Right atrium auricular region (tissue), 2 donors: ENCODE results near the gene LRRC74A. TPM values are rescaled to one million over a fixed set of nuclear protein-coding genes. Genes with fewer than 3 reads are reported as not detected.
"Not testable (repeated sequence)": the region's sequence is repeated elsewhere in the genome, so short reads cannot be mapped to it uniquely, and the experiment has no call there.

ENCODE experiments used
- DNase-seq: peaks from one replicate; pipeline ENCODE4 v3.0.0-alpha.2; 2019; ENCODE audit warnings: low spot score
- H3K27ac ChIP-seq, 2 donors: fragments of 200-600 bp; sonication (generic); 1 replicate in 1 of 2; 2 replicates in 1 of 2; pipeline ENCODE4 v1.5.1; 2016 to 2019
- H3K27me3 ChIP-seq, 2 donors: fragments of 200-600 bp; sonication (generic); one replicate each; pipeline versions ENCODE4 v1.5.1 to v1.6.0; 2017 to 2019
- H3K36me3 ChIP-seq: fragments of 200-600 bp; sonication (generic); one replicate; pipeline ENCODE4 v1.5.1; 2016
- H3K4me1 ChIP-seq, 2 donors: fragments of 200-600 bp; sonication (generic); one replicate each; pipeline versions ENCODE4 v1.5.1 to v1.6.0; 2017 to 2019
- H3K4me3 ChIP-seq, 2 donors: fragments of 200-600 bp; sonication (generic); 1 replicate in 1 of 2; 2 replicates in 1 of 2; pipeline ENCODE4 v1.5.1; 2017 to 2019; ENCODE audit warnings: mild to moderate bottlenecking in 1 of 2, moderate library complexity in 1 of 2
- H3K9me3 ChIP-seq, 2 donors: fragments of 200-600 bp; sonication (generic); one replicate each; pipeline ENCODE4 v1.5.1; 2019
- CTCF ChIP-seq, 2 donors: fragments of 200-600 bp; sonication (generic); IDR thresholded peaks; one replicate each; pipeline ENCODE4 v1.5.1; 2019; ENCODE audit warnings: antibody characterized with exemption in 2 of 2
- total RNA-seq, 2 donors: library from RNA; depleted of rRNA; stranded (reverse); fragments of >200 nt; gene quantifications; one replicate each; pipeline ENCODE4 v1.1.0, GENCODE V29; 2016

LRRC74A gene
- total RNA-seq, 2 donors from 2014 or later = not detected

DNA sequence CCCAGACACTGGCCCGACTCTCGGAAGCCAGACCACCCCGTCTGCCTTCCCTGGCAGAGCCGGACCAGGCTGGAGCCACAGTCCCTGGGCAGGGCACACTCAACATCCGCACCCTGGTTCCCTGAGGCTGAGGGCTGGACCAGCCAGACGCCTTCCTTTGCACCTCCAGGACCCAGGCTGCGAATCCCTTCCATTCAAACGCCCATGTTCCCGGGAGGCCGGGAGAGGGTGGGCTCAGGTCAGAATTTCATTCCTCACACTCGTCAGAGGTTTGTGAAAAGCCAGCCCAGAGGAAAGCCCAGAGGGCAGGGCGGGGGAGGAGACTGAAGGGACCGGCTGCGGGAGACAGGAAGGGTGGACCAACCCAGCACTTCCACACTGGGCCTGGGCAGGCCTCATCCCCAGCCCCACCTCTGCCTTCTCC, 58.7 kb downstream of the LRRC74A start:
- TF ChIP-seq CTCF (IDR thresholded peaks at IDR 0.05) = no peak
- Histone ChIP-seq H3K4me1 (peaks cover 0 to 36% of the 10 kb centered on the region in 2 donors), H3K27me3 (no peaks in the 10 kb centered on the region), H3K4me3 (no peak overlapping the region), H3K27ac (peak overlapping the region; percentile 54 to 63), H3K9me3 (no peaks in the 10 kb centered on the region), H3K36me3 (no peaks in the 10 kb centered on the region)
- peak; percentile 70 for DNase-seq

- H3K27ac ChIP-seq = no peak overlapping the region
- peaks cover 0 to 3% of the 10 kb centered on the region in 2 donors for H3K9me3 ChIP-seq
- TF ChIP-seq CTCF (IDR thresholded peaks at IDR 0.05) = no peak
- H3K27me3 ChIP-seq = no peaks in the 10 kb centered on the region
- no peak for DNase-seq
- H3K4me1 ChIP-seq = peaks cover 0 to 36% of the 10 kb centered on the region in 2 donors
- no peak overlapping the region for H3K4me3 ChIP-seq
- H3K36me3 ChIP-seq = no peaks in the 10 kb centered on the region
Observed at GRCh38 chr14:76887191-76887590, 61.0 kb downstream of the LRRC74A start.

DNA sequence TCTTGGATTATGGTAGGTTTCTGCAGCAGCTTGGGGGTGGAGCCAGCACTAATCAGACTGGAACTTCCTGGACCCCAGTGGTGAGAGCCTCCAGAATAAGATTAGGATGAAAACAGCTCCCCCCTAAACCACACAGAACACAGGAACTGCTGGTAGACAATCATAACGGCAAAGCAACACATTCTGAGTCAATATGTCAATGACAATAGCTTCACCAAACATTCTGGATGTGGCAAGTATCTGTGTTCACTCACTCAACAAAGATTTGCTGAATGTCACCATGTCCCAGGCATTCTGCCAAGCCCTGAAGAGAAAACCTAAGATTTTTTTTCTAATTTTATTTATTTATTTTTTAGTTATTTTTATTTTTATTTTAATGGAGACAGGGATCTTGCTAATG, 65.2 kb downstream of the LRRC74A start:
- no peak for DNase-seq
- peaks cover 0 to 8% of the 10 kb centered on the region in 2 donors for H3K9me3 ChIP-seq
- H3K27ac ChIP-seq = no peak overlapping the region
- H3K36me3 ChIP-seq = no peaks in the 10 kb centered on the region
- no peak overlapping the region for H3K4me3 ChIP-seq
- H3K4me1 ChIP-seq = peaks cover 0 to 6% of the 10 kb centered on the region in 2 donors
- no peak for TF ChIP-seq CTCF (IDR thresholded peaks at IDR 0.05)
- H3K27me3 ChIP-seq = no peaks in the 10 kb centered on the region

DNA sequence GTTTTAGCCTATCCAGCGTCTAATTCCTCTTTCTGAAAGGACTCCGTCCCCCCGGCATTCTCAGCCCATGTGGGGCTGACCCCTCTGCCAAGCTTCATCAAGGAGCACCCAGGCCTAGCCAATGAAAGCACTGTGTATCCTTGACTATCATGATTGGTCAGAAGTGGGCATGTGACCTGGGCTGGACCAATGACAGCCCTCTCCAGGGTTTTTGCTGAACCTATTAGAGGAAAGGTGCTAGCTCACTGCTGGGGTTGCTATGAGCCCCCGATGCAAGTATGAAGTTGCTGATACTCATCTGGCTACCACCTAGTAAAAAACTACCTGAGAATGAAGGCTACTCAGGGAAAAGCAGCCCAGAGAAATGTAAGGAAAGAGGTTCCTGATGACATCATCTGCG, 68.1 kb downstream of the LRRC74A start:
- no peaks in the 10 kb centered on the region for H3K27me3 ChIP-seq
- no peaks in the 10 kb centered on the region for H3K4me1 ChIP-seq
- peaks cover 0 to 8% of the 10 kb centered on the region in 2 donors for H3K9me3 ChIP-seq
- H3K27ac ChIP-seq = no peak overlapping the region
- no peak for TF ChIP-seq CTCF (IDR thresholded peaks at IDR 0.05)
- no peak for DNase-seq
- no peak overlapping the region for H3K4me3 ChIP-seq
- no peaks in the 10 kb centered on the region for H3K36me3 ChIP-seq

GRCh38 chr14:76898006-76898405, 71.8 kb downstream of the LRRC74A start:
- H3K27me3 ChIP-seq, H3K27ac ChIP-seq, DNase-seq, H3K4me3 ChIP-seq, H3K9me3 ChIP-seq, H3K4me1 ChIP-seq, H3K36me3 ChIP-seq: not testable (repeated sequence)

- no peak for TF ChIP-seq CTCF (IDR thresholded peaks at IDR 0.05)
- H3K9me3 ChIP-seq = no peaks in the 10 kb centered on the region
- no peak for DNase-seq
- no peaks in the 10 kb centered on the region for H3K36me3 ChIP-seq
- no peaks in the 10 kb centered on the region for H3K27me3 ChIP-seq
- H3K4me3 ChIP-seq = no peak overlapping the region
- H3K4me1 ChIP-seq = peaks cover 0 to 26% of the 10 kb centered on the region in 2 donors
- H3K27ac ChIP-seq = peak overlapping the region in 1 of 2 donors; percentile 56
Observed at GRCh38 chr14:76900682-76901081, 74.5 kb downstream of the LRRC74A start.
